Activated naive CD4-positive, alpha-beta T cell treated with anti-CD3 and anti-CD28 coated beads, Interleukin-2, amount 50 U/mL, for 72 hours (primary cell): ENCODE results near the gene MYMK. TPM values are rescaled to one million over a fixed set of nuclear protein-coding genes. Genes with fewer than 3 reads are reported as not detected.

ENCODE experiments used
- ATAC-seq, 2 donors: fragments of 150-1000 bp; cut with Tn5 transposase; 2 replicates each; pipeline ENCODE4 v1.10.0; 2021; ENCODE audit warnings: mild to moderate bottlenecking in 2 of 2, moderate library complexity in 2 of 2
- DNase-seq, 2 donors: peaks; one replicate each; pipeline ENCODE4 v3.0.0; 2021 to 2022; ENCODE audit warnings: low spot score in 2 of 2
- H3K27ac Mint-ChIP-seq, 2 donors: one replicate each; pipeline ENCODE4 v1.8.0; 2022; ENCODE audit warnings: mild to moderate bottlenecking in 2 of 2, mixed read lengths in 2 of 2
- H3K36me3 Mint-ChIP-seq, 2 donors: one replicate each; pipeline ENCODE4 v1.8.0; 2022; ENCODE audit warnings: mixed read lengths in 2 of 2
- H3K9me3 Mint-ChIP-seq, 2 donors: one replicate each; pipeline ENCODE4 v1.8.0; 2022; ENCODE audit warnings: mixed read lengths in 2 of 2
- total RNA-seq, 2 donors: library from RNA; stranded (reverse); gene quantifications; one replicate each; pipeline ENCODE4 v1.2.3, GENCODE V29; 2022

The MYMK gene
- total RNA-seq, 2 donors from 2014 or later = not detected

DNA sequence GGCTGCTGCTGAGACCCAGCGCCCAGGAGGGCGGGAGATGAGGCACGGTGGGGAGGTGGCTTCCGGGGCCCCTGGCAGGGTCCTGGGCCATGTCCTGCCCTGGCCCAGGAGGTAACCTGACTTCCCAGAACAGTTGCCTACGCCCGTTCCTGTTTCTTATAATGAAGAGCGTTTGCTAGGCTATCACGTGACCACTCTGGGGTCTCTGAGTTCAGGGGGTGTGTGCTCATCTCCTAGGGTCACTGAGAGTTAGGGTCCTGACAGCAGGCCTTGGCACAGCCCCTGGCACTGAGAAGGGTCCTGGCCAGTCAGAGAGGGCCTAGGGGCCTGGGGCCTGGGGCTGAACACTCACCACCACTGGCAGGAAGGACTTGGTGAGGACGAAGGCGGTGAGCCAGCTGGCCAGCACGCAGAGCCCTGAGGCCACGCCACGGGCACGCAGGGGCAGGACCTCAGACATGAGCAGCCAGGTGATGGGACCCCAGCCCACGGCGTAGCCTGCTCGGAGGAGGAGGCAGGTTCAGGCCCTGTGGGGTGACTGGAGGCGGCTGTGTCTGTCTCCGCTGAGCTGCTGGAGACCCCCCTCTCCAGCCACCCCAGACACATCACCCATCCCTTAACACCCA lies 51.9 kb downstream of the MYMK start:
- H3K36me3 Mint-ChIP-seq = no peaks in the 10 kb centered on the region
- no peaks in the 10 kb centered on the region for H3K9me3 Mint-ChIP-seq
- DNase-seq = no peak
- no peak overlapping the region for H3K27ac Mint-ChIP-seq
- no peak for ATAC-seq

DNA sequence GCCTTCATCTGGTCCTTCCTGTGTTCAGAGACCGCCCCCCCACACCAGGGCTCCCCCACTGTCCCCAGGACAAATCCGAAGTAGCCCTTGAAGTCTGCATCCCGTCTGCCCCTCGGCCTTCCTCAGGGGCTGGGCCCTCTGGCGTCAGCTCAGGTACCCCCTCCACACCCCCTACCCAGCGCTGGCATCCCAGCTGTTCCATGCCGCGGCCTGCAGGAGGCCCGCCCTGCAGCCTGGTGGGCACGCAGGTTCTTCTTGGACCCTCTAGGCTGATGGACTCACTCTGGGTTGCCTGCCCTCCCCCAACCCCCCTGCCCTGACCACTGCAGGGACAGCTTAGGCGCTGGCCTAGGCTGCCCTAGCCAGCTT lies 52.5 kb downstream of the MYMK start:
- ATAC-seq = no peak
- Mint-ChIP-seq H3K36me3 (no peaks in the 10 kb centered on the region), H3K27ac (no peak overlapping the region), H3K9me3 (no peaks in the 10 kb centered on the region)
- no peak for DNase-seq

DNA sequence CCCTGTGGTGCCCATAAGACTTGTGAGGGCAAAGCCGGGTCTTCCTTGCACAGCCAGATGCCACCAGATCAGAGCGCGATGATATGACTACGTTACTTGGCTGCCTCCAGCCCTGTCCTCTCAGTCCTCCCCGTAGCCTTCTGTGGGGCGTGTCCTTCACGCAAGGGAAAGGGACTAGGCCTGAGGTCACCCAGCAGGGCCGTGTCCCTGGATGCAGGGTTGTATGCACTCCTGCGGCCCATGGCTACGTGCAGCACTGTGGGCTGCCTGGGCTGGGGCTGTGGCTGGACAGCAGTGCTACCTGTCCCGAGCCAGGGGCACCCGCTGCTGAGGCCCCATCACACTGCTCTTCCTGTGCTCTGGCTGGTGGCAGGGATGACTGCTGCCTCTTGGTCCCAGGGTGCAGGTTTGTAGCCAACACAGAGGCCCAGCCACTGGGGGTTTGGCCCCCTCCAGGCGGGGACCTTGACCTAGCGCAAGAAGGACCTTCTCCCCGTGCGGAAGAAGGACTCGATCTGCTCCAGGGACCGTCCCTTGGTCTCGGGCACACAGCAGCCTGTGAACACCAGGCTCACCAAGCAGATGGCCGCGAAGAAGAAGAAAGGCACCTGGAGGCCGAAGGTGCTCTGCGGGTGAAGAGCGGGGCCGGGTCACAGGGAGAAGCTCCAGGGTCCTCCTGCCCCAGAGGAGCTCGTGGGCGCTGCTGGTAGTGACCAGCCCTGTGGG lies 53.0 kb downstream of the MYMK start:
- no peak for DNase-seq
- Mint-ChIP-seq H3K9me3 (no peaks in the 10 kb centered on the region), H3K27ac (no peak overlapping the region), H3K36me3 (no peaks in the 10 kb centered on the region)
- ATAC-seq = no peak

DNA sequence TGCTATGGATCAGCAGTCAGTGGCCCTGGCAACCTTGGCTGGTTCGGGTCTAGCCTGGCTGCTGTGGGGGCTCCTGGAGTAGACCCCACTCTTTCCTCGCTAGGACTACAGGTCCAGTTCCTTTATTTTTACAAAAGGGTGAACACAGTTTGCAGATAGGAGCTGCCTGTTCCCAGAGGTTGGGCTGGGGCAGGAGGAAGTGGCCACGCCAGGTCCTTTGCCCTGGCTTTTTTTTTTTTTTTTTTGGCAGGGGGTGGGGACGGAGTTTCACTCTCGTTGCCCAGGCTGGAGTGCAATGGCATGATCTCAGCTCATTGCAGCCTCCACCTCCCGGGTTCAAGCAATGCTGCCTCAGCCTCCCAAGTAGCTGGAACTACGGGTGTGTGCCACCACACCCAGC lies 53.8 kb downstream of the MYMK start:
- ATAC-seq (no peak), DNase-seq (no peak)
- H3K36me3 Mint-ChIP-seq = no peaks in the 10 kb centered on the region
- no peaks in the 10 kb centered on the region for H3K9me3 Mint-ChIP-seq
- no peak overlapping the region for H3K27ac Mint-ChIP-seq

DNA sequence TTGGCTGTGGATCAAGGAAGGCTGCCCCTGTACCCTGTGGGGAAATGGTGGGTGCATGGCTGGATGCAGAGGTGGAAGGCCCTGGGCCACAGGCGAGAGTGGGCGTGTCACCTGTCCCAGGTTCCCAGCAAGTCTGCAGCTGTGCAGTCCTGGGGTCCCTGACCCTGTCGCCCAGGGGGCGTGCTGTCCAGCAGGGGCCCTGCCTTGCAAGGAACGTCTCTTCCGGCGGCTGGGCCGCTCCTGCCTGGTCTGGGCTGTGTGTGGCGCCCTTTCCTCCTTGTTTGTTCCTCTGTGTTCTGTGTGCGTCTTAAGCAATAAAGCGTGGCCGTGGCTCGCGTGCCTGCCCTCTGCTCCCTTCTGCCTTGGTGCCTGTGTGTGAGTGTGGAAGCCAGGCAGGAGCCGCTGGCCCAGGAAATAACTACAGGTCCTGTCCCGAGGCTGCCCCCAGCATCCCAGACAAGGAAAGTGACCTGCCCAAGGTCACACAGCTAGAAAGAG lies 54.3 kb downstream of the MYMK start:
- Mint-ChIP-seq H3K9me3 (no peaks in the 10 kb centered on the region), H3K27ac (no peak overlapping the region), H3K36me3 (no peaks in the 10 kb centered on the region)
- no peak for DNase-seq
- ATAC-seq = no peak

DNA sequence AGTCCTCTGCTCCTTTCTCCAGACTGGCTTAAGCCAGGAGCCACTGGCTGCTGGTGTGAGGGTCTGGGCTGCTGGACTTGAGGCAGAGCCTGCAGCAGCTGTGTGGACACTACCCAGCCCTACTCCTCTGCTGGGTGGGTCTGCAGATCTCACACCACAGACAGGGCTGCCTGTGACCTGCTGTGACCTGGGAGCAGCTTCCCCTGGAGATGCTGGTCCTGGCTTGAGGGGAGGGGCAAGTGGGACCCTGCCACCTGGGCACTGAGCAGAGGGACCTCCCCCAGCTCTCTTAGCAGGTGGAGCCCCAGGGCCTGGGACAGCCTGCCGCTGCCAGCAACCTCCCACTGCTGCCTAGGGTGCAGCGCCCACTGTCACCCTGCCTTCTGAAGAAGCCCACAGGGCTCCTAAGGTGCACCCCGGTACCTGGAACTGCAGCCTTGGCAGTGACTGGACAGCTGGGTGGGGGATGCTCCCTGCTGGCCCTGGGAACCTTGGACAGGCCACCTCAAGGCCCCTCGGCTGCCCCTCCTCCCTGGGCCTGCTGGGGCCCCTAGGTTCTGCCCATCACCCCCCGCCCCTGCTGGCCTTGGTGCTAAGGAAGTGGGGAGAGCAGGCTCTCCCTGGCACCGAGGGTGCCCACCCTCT lies 55.9 kb downstream of the MYMK start:
- H3K36me3 Mint-ChIP-seq = no peaks in the 10 kb centered on the region
- ATAC-seq (no peak), DNase-seq (no peak)
- H3K9me3 Mint-ChIP-seq = no peaks in the 10 kb centered on the region
- H3K27ac Mint-ChIP-seq = no peak overlapping the region

DNA sequence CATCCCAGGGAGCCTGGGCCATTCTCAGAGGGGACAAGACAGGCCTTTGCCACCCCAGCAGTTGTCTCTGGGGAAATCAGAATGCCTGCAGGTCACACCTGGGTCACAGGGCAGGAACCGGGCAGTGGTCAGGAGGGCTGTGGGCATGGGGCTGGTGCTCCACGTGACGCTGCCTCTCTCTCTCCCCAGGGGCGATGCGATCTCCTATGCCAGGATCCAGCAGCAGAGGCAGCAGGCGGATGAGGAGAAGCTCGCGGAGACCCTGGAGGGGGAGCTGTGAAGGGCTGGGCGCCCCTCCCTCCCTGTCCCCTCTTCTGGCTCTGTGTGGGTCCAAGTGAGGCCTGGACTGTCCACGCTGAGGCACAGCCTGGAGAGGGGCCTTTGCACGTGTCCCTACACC lies 56.4 kb downstream of the MYMK start:
- Mint-ChIP-seq H3K36me3 (no peaks in the 10 kb centered on the region), H3K27ac (no peak overlapping the region), H3K9me3 (no peaks in the 10 kb centered on the region)
- DNase-seq (no peak), ATAC-seq (no peak)

DNA sequence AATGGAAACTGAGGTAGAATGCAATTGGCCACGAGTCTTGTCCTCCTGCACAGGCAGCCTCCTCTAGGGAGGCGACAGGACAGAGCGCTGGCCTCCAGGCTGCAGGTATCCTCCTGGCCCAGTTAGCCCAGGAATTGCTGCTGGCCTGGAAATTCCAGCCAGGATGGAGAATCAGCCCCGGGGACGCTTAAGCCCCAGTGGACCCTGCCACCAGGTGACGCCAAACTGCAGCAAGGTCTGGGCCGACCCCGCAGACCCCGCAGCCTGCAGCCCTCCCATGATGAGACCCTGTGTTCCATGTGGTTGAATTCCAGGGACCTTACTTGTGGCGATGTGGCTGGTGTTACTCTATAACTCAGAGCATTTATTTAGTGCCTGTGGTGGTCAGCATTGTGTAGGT lies 57.7 kb downstream of the MYMK start:
- no peaks in the 10 kb centered on the region for H3K36me3 Mint-ChIP-seq
- ATAC-seq (no peak), DNase-seq (no peak)
- H3K9me3 Mint-ChIP-seq = no peaks in the 10 kb centered on the region
- no peak overlapping the region for H3K27ac Mint-ChIP-seq

DNA sequence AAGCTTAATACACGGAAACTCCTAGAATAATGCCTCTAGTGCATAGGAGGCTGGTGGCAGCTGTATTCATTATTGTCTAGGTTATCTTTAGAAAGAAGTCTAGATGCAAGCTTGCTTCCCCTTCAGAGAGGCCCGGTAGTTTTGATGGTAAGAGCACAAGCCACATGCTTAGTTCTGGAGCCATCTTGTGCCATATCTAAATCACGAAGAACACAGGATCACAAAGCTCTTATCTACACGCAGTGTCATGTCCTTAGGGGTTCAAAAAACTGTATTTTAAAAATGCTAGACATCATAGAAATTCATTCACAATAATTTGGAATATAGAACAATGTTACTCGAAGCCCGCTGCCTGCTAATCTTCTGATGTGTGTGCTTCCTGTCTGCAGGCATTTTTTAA lies 58.8 kb downstream of the MYMK start:
- H3K9me3 Mint-ChIP-seq = no peaks in the 10 kb centered on the region
- no peaks in the 10 kb centered on the region for H3K36me3 Mint-ChIP-seq
- H3K27ac Mint-ChIP-seq = no peak overlapping the region
- ATAC-seq = no peak
- no peak for DNase-seq

DNA sequence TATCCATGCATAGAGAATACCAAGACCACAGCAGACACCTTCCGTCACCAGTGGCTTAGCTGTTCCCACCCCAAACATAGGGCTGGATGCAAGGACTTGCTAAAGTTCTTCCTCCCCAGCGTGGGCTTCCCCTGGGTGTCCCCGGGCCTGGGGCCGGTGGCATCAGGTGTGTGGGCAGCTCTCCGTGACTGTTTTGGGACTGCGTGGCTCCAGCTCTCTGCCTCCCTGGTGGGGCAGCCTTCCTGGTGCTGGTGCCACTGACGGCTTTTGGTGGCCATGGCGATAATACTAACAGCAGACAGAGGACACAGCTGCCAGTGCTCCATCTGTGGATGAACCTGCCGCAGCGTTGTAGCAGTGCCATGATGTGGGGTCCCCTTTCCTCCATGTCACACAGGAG lies 60.1 kb downstream of the MYMK start:
- ATAC-seq = no peak
- DNase-seq = no peak
- Mint-ChIP-seq H3K27ac (no peak overlapping the region), H3K36me3 (no peaks in the 10 kb centered on the region), H3K9me3 (no peaks in the 10 kb centered on the region)

Other genes starting within 250 kb of the MYMK start
- gene ABO, start 249.8 kb downstream of the MYMK start, total RNA-seq = not detected
- 10 to 100 TPM; 10.7 to 22.0 TPM for gene SURF6, start 188.8 kb downstream of the MYMK start, total RNA-seq
- 10 to 100 TPM; 27.7 to 29.4 TPM for gene MED22, start 176.8 kb downstream of the MYMK start, total RNA-seq
- gene RPL7A, start 176.7 kb downstream of the MYMK start, total RNA-seq = 1,000 to 10,000 TPM; 3,254 to 3,908 TPM
- 10 to 100 TPM; 20.2 to 24.9 TPM for gene SURF1, start 168.5 kb downstream of the MYMK start, total RNA-seq
- gene SURF2, start 168.4 kb downstream of the MYMK start, total RNA-seq = 10 to 100 TPM in 1 of 2 donors, 1 to 10 TPM in 1; 10.0 to 12.9 TPM
- gene SURF4, start 148.9 kb downstream of the MYMK start, total RNA-seq = 100 to 1,000 TPM; 255 to 272 TPM
- 1 to 10 TPM in 1 of 2 donors, not detected in 1; 1.1 TPM for gene STKLD1, start 148.6 kb downstream of the MYMK start, total RNA-seq
- gene REXO4, start 106.9 kb downstream of the MYMK start, total RNA-seq = 10 to 100 TPM; 20.6 to 28.3 TPM
- 1 to 10 TPM; 2.6 to 5.4 TPM for gene ADAMTS13, start 102.6 kb downstream of the MYMK start, total RNA-seq
- 1 to 10 TPM in 1 of 2 donors, under 1 TPM in 1; 0.37 to 2.3 TPM for gene CACFD1, start 65.0 kb downstream of the MYMK start, total RNA-seq
- 1 to 10 TPM; 1.0 to 1.8 TPM for gene SLC2A6, start 45.9 kb downstream of the MYMK start, total RNA-seq
- gene ADAMTSL2, start 9.7 kb upstream of the MYMK start, total RNA-seq = 1 to 10 TPM in 1 of 2 donors, under 1 TPM in 1; 0.11 to 1.2 TPM
- gene FAM163B, start 84.4 kb upstream of the MYMK start, total RNA-seq = not detected
- gene DBH, start 111.4 kb upstream of the MYMK start, total RNA-seq = not detected
- 1 to 10 TPM; 3.5 to 7.5 TPM for gene SARDH, start 213.4 kb upstream of the MYMK start, total RNA-seq